Osteoblast (primary cell): Measurements from ENCODE around the gene CREB5. TPM values are rescaled to one million over a fixed set of nuclear protein-coding genes. Genes with fewer than 3 reads are reported as not detected.

Source experiments
- DNase-seq: peaks from one replicate; pipeline ENCODE4 v3.0.0; 2011; ENCODE audit warnings: low spot score, mixed read lengths; ENCODE audit not compliant: insufficient read length; ENCODE audit errors: missing footprints
- H2AFZ ChIP-seq: 2 replicates; pipeline ENCODE4 v1.6.0; 2011; ENCODE audit warnings: mild to moderate bottlenecking, low read length
- H3K27ac ChIP-seq: 2 replicates; pipeline ENCODE4 v1.5.1; 2011; ENCODE audit warnings: mild to moderate bottlenecking, low read depth, low read length, moderate library complexity
- H3K27me3 ChIP-seq: 2 replicates; pipeline ENCODE4 v1.6.0; 2012; ENCODE audit warnings: mild to moderate bottlenecking, control low read depth, inconsistent platforms, low read length, moderate library complexity; ENCODE audit not compliant: insufficient read depth
- H3K36me3 ChIP-seq: 2 replicates; pipeline ENCODE4 v1.5.1; 2011; ENCODE audit warnings: mild to moderate bottlenecking, low read length, control low read depth, moderate library complexity; ENCODE audit not compliant: insufficient read depth
- H3K4me1 ChIP-seq: 2 replicates; pipeline ENCODE4 v1.5.1; 2011; ENCODE audit warnings: mild to moderate bottlenecking, low read length, control low read depth, moderate library complexity; ENCODE audit not compliant: insufficient read depth
- H3K4me2 ChIP-seq: 2 replicates; pipeline ENCODE4 v1.6.0; 2011; ENCODE audit warnings: mild to moderate bottlenecking, low read length; ENCODE audit not compliant: insufficient read depth
- H3K4me3 ChIP-seq: fragments of 200-600 bp; sonication (generic); 3 replicates; pipeline ENCODE4 v1.5.1; 2012; ENCODE audit warnings: mild to moderate bottlenecking, low read length, inconsistent platforms; ENCODE audit not compliant: insufficient read depth
- H3K79me2 ChIP-seq: 2 replicates; pipeline ENCODE4 v1.6.0; 2012; ENCODE audit warnings: mild to moderate bottlenecking, low read length, control low read depth, inconsistent platforms; ENCODE audit not compliant: insufficient read depth
- H3K9me3 ChIP-seq: 2 replicates; pipeline ENCODE4 v1.5.1; 2011; ENCODE audit warnings: low read depth, low read length, control low read depth
- H4K20me1 ChIP-seq: 2 replicates; pipeline ENCODE4 v1.6.0; 2012; ENCODE audit warnings: mild to moderate bottlenecking, low read length, control low read depth; ENCODE audit not compliant: insufficient read depth
- total RNA-seq: library from RNA; depleted of rRNA; stranded (reverse); fragments of >200 nt; gene quantifications from 2 replicates; pipeline ENCODE4 v1.2.3, GENCODE V29; 2012
- TF ChIP-seq, protein P1 (sequence below): IDR thresholded peaks from 2 replicates; pipeline ENCODE4 v1.5.1; 2011; ENCODE audit warnings: mild to moderate bottlenecking, low read depth, low read length, moderate library complexity; ENCODE audit errors: extremely low read depth

The CREB5 gene
- total RNA-seq, 1 donor: 5.1 TPM

- no peaks in the 10 kb centered on the region for H3K79me2 ChIP-seq
- H3K9me3 ChIP-seq: no peaks in the 10 kb centered on the region
- H3K36me3 ChIP-seq: no peaks in the 10 kb centered on the region
- H3K27ac ChIP-seq: no peak overlapping the region
- no peak for DNase-seq
- H3K4me3 ChIP-seq: no peak overlapping the region
- no peaks in the 10 kb centered on the region for H3K4me1 ChIP-seq
- no peak overlapping the region for H2AFZ ChIP-seq
- no peaks in the 10 kb centered on the region for H3K27me3 ChIP-seq
- TF ChIP-seq, protein P1, sequence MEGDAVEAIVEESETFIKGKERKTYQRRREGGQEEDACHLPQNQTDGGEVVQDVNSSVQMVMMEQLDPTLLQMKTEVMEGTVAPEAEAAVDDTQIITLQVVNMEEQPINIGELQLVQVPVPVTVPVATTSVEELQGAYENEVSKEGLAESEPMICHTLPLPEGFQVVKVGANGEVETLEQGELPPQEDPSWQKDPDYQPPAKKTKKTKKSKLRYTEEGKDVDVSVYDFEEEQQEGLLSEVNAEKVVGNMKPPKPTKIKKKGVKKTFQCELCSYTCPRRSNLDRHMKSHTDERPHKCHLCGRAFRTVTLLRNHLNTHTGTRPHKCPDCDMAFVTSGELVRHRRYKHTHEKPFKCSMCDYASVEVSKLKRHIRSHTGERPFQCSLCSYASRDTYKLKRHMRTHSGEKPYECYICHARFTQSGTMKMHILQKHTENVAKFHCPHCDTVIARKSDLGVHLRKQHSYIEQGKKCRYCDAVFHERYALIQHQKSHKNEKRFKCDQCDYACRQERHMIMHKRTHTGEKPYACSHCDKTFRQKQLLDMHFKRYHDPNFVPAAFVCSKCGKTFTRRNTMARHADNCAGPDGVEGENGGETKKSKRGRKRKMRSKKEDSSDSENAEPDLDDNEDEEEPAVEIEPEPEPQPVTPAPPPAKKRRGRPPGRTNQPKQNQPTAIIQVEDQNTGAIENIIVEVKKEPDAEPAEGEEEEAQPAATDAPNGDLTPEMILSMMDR: no peak
- H4K20me1 ChIP-seq: no peaks in the 10 kb centered on the region
- H3K4me2 ChIP-seq: no peak overlapping the region
Observed at GRCh38 chr7:28714459-28715120, 302.3 kb downstream of the CREB5 start.

- H3K4me1 ChIP-seq: no peaks in the 10 kb centered on the region
- TF ChIP-seq, protein P1: no peak
- H2AFZ ChIP-seq: no peak overlapping the region
- no peaks in the 10 kb centered on the region for H3K79me2 ChIP-seq
- H3K9me3 ChIP-seq: no peaks in the 10 kb centered on the region
- H3K4me3 ChIP-seq: no peak overlapping the region
- H4K20me1 ChIP-seq: no peaks in the 10 kb centered on the region
- H3K4me2 ChIP-seq: no peak overlapping the region
- H3K36me3 ChIP-seq: no peaks in the 10 kb centered on the region
- no peak overlapping the region for H3K27ac ChIP-seq
- no peaks in the 10 kb centered on the region for H3K27me3 ChIP-seq
- no peak for DNase-seq
Observed at GRCh38 chr7:28717445-28718054, 305.2 kb downstream of the CREB5 start.

DNA sequence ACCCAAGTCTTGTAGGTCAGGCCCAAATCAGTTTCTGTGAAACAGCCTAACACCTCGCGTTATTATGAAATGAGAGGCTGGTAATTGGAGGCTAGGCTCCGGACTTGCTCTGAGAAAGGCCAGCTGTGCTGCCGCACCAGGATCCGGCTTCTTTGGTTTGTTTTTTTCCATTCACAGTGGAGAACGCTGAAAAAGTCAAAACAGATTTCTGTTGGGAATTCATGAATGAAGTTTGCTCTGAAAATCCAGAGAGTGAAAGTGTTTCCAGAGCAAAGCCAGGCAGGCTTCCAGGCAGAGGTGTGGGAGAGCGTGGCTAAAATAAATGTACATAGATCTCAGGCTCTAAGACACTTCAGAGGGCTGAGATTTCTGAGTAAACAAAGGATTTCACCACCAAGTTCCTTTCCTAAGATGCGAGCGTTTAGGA, 305.8 kb downstream of the CREB5 start:
- Histone ChIP-seq H3K27me3 (no peaks in the 10 kb centered on the region), H4K20me1 (no peaks in the 10 kb centered on the region), H3K4me3 (no peak overlapping the region), H3K4me1 (no peaks in the 10 kb centered on the region), H3K4me2 (no peak overlapping the region), H3K36me3 (no peaks in the 10 kb centered on the region), H3K79me2 (no peaks in the 10 kb centered on the region), H3K27ac (no peak overlapping the region), H3K9me3 (no peaks in the 10 kb centered on the region), H2AFZ (no peak overlapping the region)
- no peak for DNase-seq
- TF ChIP-seq, protein P1: no peak

DNA sequence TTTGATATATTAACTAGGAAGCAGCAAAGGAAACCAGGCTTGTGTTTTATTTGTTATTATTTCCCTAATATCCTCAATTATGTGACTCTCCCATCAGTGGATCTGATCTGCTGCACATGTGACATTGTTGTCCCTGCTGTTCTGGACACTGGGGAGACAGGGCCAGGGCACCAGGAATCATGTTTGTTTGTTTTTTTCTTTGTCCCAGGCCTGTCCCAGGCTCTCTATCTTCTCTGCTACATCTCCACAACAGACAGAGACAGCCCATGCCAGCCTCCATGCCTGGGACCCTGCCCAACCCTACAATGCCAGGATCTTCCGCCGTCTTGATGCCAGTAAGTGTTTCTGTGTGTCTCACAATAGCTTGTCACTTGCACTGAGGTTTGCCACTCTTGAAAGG, 306.2 kb downstream of the CREB5 start:
- H4K20me1 ChIP-seq: no peaks in the 10 kb centered on the region
- no peak overlapping the region for H3K4me2 ChIP-seq
- H3K9me3 ChIP-seq: no peaks in the 10 kb centered on the region
- no peak overlapping the region for H2AFZ ChIP-seq
- no peaks in the 10 kb centered on the region for H3K79me2 ChIP-seq
- H3K4me1 ChIP-seq: no peaks in the 10 kb centered on the region
- H3K36me3 ChIP-seq: no peaks in the 10 kb centered on the region
- no peak overlapping the region for H3K27ac ChIP-seq
- no peak overlapping the region for H3K4me3 ChIP-seq
- TF ChIP-seq, protein P1: no peak
- no peak for DNase-seq
- no peaks in the 10 kb centered on the region for H3K27me3 ChIP-seq
